ENCODE data around the gene TK2. TPM values are rescaled to one million over a fixed set of nuclear protein-coding genes. Genes with fewer than 3 reads are reported as not detected.
A peak's percentile ranks its signal among the peaks of the same experiment; 100 is the strongest.

TK2 gene
- total and polyA plus RNA-seq, 10 donors: 8.3 to 56.6 (median 31.8) TPM

- peaks cover 74 to 100% (median 88%) of the 10 kb centered on the region in 6 donors for H3K4me1 ChIP-seq
- H3K27me3 ChIP-seq (replicated peaks in 1 of 7): no peaks in the 10 kb centered on the region
- WGBS, 5 donors: 59 to 80% (median 67%) methylated on average over 11 of the region's 11 CpGs
- H3K4me3 ChIP-seq: peak overlapping the region in 1 of 8 donors; percentile 56
- H3K36me3 ChIP-seq: peaks cover 0 to 25% (median 4%) of the 10 kb centered on the region in 6 donors
- intact Hi-C loops (cut with DNase I; ENCODE audit: low total_unique reads): no loop called here
- peak overlapping the region; percentile 73 to 99 (median 96) for H3K27ac ChIP-seq
- no peak for DNase-seq
- TF ChIP-seq POLR2AphosphoS5 (IDR thresholded peaks at IDR 0.05) (no peak), POLR2A (IDR thresholded peaks at IDR 0.05) (no peak)
- H3K9me3 ChIP-seq: no peaks in the 10 kb centered on the region
Measured at GRCh38 chr16:66522816-66523590, 26.9 kb downstream of the TK2 start.

- intact Hi-C loops (cut with DNase I; ENCODE audit: low total_unique reads): no loop called here
- H3K9me3 ChIP-seq: no peaks in the 10 kb centered on the region
- H3K27me3 ChIP-seq (replicated peaks in 1 of 7): no peaks in the 10 kb centered on the region
- H3K4me1 ChIP-seq: peaks cover 82 to 100% (median 96%) of the 10 kb centered on the region in 6 donors
- peak overlapping the region; percentile 73 to 99 (median 96) for H3K27ac ChIP-seq
- TF ChIP-seq POLR2AphosphoS5 (IDR thresholded peaks at IDR 0.05) (peak; percentile 56 to 82 (median 64)), POLR2A (IDR thresholded peaks at IDR 0.05) (no peak), CTCF (IDR thresholded peaks at IDR 0.05 in 8 of 11, conservative IDR thresholded peaks at IDR 0.05 in 3 of 11) (no peak)
- peak; percentile 93 for DNase-seq
- H3K4me3 ChIP-seq: peak overlapping the region in 1 of 8 donors; percentile 56
- H3K36me3 ChIP-seq: peaks cover 0 to 17% (median 0%) of the 10 kb centered on the region in 6 donors
- WGBS, 5 donors: 32 to 49% (median 42%) methylated on average over 17 of the region's 17 CpGs
Measured at GRCh38 chr16:66521951-66522771, 27.8 kb downstream of the TK2 start.

GRCh38 chr16:66521252-66521713 lies 28.6 kb downstream of the TK2 start:
- WGBS, 5 donors: 62 to 86% (median 72%) methylated on average over 4 to 5 of the region's 5 CpGs

More at GRCh38 chr16:66521252-66521713, 28.6 kb downstream of the TK2 start:
- peaks cover 89 to 100% (median 100%) of the 10 kb centered on the region in 6 donors for H3K4me1 ChIP-seq
- peak overlapping the region; percentile 73 to 99 (median 96) for H3K27ac ChIP-seq
- peak overlapping the region in 1 of 8 donors; percentile 56 for H3K4me3 ChIP-seq
- H3K36me3 ChIP-seq: peaks cover 0 to 10% (median 0%) of the 10 kb centered on the region in 6 donors
- TF ChIP-seq POLR2AphosphoS5 (IDR thresholded peaks at IDR 0.05): no peak
- TF ChIP-seq POLR2A (IDR thresholded peaks at IDR 0.05): no peak
- TF ChIP-seq CTCF (IDR thresholded peaks at IDR 0.05 in 8 of 11, conservative IDR thresholded peaks at IDR 0.05 in 3 of 11): no peak
- intact Hi-C loops (cut with DNase I; ENCODE audit: low total_unique reads): no loop called here
- no peaks in the 10 kb centered on the region for H3K27me3 ChIP-seq (replicated peaks in 1 of 7)
- H3K9me3 ChIP-seq: no peaks in the 10 kb centered on the region
- DNase-seq: no peak
